Progenitor cell of endocrine pancreas (in vitro differentiated cells): Measurements from ENCODE around the gene LVRN. TPM values are rescaled to one million over a fixed set of nuclear protein-coding genes. Genes with fewer than 3 reads are reported as not detected.

Experiments
- DNase-seq: peaks from one replicate; pipeline ENCODE4 v3.0.0; 2021; ENCODE audit warnings: low spot score; ENCODE audit not compliant: unreplicated experiment
- H3K27ac Mint-ChIP-seq: 2 replicates; pipeline ENCODE4 v1.8.0; 2021; ENCODE audit warnings: mild to moderate bottlenecking, moderate library complexity, mixed read lengths
- H3K27me3 Mint-ChIP-seq: 2 replicates; pipeline ENCODE4 v1.8.0; 2021; ENCODE audit warnings: mixed read lengths
- H3K36me3 Mint-ChIP-seq: 2 replicates; pipeline ENCODE4 v1.8.0; 2022; ENCODE audit warnings: mixed read lengths; ENCODE audit not compliant: insufficient read depth
- H3K4me1 Mint-ChIP-seq: 2 replicates; pipeline ENCODE4 v1.8.0; 2021; ENCODE audit warnings: low read depth, mixed read lengths
- H3K4me3 Mint-ChIP-seq: 2 replicates; pipeline ENCODE4 v1.8.0; 2021; ENCODE audit warnings: low read depth, mild to moderate bottlenecking, moderate library complexity, mixed read lengths
- H3K9me3 Mint-ChIP-seq: 2 replicates; pipeline ENCODE4 v1.8.0; 2021; ENCODE audit warnings: low read depth, mixed read lengths
- total RNA-seq: library from RNA; stranded (reverse); gene quantifications from 2 replicates; pipeline ENCODE4 v1.2.1, GENCODE V29; 2021
- TF ChIP-seq, protein P1 (sequence below): fragments of 200-600 bp; sonication (generic); IDR thresholded peaks from one replicate; pipeline ENCODE4 v1.5.0; 2021; ENCODE audit warnings: antibody characterized with exemption, mild to moderate bottlenecking; ENCODE audit not compliant: unreplicated experiment

The LVRN gene
- total RNA-seq, 1 donor from 2014 or later, result 0.24 TPM

DNA sequence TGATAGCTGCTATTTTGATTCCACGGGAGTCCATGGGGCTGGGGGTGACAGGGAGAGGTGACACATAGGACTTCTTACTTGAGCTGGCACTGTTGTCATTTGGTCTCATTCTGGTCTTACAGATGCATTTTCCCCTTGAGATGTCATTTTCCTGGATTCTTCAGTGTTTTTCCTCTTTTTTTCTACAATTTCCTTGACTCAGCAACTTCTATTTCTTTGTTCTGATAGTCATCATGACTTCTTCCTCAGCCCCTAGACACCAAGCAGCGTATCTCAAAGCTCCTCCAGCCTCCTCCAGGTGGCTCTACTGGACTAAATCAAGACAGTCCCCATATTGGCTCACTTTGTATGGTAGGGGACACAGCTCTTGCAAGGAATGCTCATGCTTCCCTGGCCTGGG is 16.5 kb downstream of the LVRN start:
- Mint-ChIP-seq H3K4me3 (no peak overlapping the region), H3K27ac (no peak overlapping the region), H3K36me3 (no peaks in the 10 kb centered on the region), H3K27me3 (no peaks in the 10 kb centered on the region), H3K4me1 (peaks cover 4% of the 10 kb centered on the region), H3K9me3 (peaks cover 6% of the 10 kb centered on the region)
- TF ChIP-seq, protein P1, sequence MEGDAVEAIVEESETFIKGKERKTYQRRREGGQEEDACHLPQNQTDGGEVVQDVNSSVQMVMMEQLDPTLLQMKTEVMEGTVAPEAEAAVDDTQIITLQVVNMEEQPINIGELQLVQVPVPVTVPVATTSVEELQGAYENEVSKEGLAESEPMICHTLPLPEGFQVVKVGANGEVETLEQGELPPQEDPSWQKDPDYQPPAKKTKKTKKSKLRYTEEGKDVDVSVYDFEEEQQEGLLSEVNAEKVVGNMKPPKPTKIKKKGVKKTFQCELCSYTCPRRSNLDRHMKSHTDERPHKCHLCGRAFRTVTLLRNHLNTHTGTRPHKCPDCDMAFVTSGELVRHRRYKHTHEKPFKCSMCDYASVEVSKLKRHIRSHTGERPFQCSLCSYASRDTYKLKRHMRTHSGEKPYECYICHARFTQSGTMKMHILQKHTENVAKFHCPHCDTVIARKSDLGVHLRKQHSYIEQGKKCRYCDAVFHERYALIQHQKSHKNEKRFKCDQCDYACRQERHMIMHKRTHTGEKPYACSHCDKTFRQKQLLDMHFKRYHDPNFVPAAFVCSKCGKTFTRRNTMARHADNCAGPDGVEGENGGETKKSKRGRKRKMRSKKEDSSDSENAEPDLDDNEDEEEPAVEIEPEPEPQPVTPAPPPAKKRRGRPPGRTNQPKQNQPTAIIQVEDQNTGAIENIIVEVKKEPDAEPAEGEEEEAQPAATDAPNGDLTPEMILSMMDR, result no peak
- no peak for DNase-seq

DNA sequence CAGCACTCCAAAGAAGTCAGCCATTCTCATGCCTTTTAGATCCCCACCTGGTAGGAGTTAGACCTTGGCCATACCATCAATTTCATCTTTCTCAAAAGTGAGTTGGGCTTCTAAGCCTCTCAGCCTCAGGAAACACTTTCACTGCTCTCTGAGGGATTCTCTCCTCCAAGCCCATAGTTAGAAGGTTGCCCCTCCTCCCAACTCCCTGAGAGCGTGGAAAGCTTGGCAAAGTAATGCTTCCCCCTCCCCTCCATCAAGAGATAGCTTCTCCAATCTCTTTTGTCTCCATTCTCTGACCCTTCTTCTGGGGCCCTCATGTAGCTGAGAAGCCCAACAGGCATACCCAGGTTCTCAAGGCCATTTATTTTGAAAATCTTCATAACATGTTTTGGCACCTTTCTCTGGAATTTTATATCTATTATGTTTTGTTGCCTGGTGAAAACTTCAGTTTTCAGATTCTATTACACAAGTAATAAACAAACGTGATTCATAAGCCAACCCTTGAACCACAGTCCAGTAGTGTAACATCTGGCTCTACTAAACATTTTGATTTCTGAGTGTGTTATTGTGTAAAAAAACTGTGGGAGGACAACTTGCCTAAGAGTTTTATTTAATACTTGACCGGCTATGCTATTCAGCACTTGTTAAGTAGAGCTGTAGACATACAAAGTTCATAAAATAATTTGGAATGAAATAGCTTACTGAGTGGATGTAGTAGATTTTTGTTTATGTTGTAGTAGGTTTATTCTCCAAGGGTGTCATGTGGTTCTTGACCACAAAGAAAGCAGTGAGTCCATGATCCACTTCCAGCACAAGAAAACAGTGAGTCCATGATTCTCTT is 17.1 kb downstream of the LVRN start:
- peaks cover 6% of the 10 kb centered on the region for H3K9me3 Mint-ChIP-seq
- peaks cover 6% of the 10 kb centered on the region for H3K4me1 Mint-ChIP-seq
- H3K4me3 Mint-ChIP-seq, result no peak overlapping the region
- no peaks in the 10 kb centered on the region for H3K36me3 Mint-ChIP-seq
- TF ChIP-seq, protein P1, result no peak
- H3K27ac Mint-ChIP-seq, result no peak overlapping the region
- H3K27me3 Mint-ChIP-seq, result no peaks in the 10 kb centered on the region
- no peak for DNase-seq

DNA sequence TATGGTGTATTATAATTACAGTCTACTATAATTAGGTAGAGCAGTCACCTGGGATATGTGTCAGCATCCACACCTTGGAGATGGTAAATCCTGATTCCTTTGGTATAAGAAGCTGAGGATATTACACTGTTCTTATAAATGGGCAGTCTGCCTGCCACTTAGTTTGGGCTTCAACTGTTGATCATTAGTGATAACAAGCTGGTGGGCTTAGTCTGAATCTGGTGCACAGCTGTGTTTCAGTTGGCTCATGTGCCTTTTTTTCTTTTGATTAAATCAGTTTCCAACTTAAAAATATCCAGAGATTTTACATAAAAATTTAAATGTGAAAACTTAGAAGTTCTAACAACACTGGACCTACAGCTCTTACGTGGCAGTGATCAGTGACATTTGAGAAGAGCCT is 21.2 kb downstream of the LVRN start:
- TF ChIP-seq, protein P1, result no peak
- Mint-ChIP-seq H3K4me1 (peaks cover 2% of the 10 kb centered on the region), H3K4me3 (no peak overlapping the region), H3K36me3 (no peaks in the 10 kb centered on the region), H3K27ac (no peak overlapping the region), H3K9me3 (no peaks in the 10 kb centered on the region), H3K27me3 (no peaks in the 10 kb centered on the region)
- DNase-seq, result no peak

DNA sequence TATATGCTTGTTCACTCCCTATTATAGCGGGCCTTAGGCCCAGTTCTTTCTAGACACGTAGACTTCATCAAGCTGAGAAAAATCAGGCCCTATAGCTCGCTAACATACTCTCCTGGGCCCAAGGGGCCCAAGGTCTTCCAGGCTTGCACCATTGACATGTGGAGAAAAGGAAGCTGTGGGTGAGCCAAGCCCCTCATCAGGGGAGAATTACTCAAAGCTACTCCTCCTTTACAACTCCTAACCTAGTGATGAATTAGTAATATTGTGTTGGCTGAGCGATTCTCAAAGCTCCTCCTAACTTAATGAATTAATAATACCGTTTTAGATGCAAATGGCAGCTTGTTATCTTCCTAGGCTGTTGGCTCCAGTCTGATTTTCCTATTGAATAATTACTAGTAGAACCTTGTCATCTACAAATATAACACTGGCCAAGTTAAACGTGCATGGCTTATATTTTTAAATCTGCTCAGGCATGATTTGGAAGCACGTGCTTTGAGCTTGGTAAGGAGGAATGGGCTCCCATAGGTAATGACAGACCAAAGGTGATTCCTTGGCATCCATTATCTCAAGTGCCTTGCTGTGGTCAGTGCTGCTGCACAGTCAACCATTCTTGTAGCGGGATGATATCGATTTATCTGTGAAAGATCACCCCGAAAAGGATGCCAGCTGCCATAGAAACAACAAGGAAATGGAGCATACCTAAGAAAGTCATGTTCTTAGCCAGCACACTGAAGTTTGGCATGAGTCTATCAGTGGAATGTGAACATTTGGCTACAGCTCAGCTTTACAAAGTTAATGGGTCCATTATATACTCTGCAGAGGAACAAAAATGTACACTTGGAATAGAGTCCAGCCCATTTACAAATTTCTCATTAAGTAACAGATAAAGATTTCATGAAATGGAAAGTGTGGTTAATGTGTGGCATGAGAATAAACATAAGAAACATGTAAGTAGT is 23.8 kb downstream of the LVRN start:
- TF ChIP-seq, protein P1, result no peak
- Mint-ChIP-seq H3K36me3 (no peaks in the 10 kb centered on the region), H3K27ac (no peak overlapping the region), H3K9me3 (no peaks in the 10 kb centered on the region), H3K4me3 (no peak overlapping the region), H3K4me1 (peaks cover 2% of the 10 kb centered on the region), H3K27me3 (no peaks in the 10 kb centered on the region)
- no peak for DNase-seq

DNA sequence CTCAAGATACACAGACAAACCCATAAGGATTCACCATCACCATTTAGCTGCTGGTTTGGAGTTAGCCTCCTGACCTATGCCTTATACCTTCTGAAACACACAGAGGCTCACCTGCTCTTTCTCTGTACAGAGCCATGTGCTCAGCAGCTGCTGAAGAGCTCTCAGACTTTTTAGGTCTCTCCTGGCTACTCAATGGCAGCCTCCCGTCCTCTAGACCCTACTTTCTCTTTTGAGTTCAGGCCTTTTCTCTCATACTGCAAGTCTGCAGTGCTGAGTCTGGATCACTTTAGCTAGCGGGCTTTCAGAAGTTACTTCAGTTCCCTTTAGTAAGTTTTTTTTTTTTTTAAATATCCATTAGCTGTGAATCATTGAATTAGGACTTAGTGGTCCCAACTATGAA is 25.7 kb downstream of the LVRN start:
- no peaks in the 10 kb centered on the region for H3K36me3 Mint-ChIP-seq
- no peak overlapping the region for H3K4me3 Mint-ChIP-seq
- no peaks in the 10 kb centered on the region for H3K27me3 Mint-ChIP-seq
- DNase-seq, result no peak
- no peak overlapping the region for H3K27ac Mint-ChIP-seq
- H3K4me1 Mint-ChIP-seq, result peaks cover 3% of the 10 kb centered on the region
- TF ChIP-seq, protein P1, result no peak
- H3K9me3 Mint-ChIP-seq, result no peaks in the 10 kb centered on the region
